ENCODE data around the gene TP53RK.

The TP53RK gene

DNA sequence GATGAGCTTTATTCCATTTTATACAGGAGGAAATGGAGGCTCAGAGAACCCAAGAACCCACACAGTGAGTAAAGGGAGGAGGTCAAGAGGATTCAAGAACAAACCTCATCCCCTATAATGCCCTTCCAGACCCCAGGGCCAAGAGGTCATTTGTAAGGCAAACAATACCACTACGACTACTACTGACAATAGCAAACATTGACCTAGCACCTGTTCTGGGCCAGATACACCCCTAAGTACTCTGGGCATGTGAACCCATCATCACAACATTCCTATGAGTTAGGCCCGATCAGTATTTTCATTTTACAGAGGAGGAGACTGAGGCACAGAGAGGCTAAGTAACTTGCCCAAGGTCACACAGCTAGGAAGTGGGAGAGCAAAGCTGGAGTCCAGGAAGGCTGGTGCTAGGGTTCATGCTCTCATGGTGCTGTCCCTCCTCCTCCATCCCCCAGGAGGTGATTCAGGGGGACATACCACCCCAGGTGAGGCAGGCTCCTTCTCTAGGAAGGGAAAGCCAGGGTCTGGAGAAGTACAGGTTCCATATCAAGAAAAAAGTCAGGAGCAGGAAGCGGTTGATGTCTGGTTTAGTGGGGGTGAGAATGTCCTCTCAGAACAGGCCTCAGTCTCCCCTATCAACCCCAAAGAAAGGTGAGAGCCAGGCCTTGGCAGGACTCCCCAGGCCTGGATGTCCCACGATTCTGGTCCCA lies 51.7 kb downstream of the TP53RK start:
- H3K27ac ChIP-seq = no peak overlapping the region
- TF ChIP-seq ZFX (IDR thresholded peaks at IDR 0.05) (no peak), CTCF (conservative IDR thresholded peaks at IDR 0.05) (no peak)

DNA sequence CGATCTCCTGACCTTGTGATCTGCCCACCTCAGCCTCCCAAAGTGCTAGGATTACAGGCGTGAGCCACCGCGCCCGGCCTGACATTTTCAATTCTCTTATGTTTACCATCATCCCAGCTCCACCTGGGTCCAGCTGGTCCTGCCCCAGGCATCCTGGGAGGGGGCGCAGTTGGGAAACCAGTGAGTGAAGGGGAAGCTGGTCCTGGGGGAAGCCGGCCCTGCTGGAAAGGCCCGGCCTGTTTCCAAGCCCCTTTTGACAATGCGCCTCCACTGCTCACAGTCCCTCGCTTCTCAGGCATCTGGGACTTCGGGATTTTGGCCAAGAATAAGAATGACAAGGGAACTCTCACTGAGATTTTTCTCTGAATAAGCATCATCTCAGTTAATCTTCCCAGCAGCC lies 52.2 kb downstream of the TP53RK start:
- no peak overlapping the region for H3K27ac ChIP-seq
- TF ChIP-seq CTCF (conservative IDR thresholded peaks at IDR 0.05) (no peak), ZFX (IDR thresholded peaks at IDR 0.05) (no peak)

DNA sequence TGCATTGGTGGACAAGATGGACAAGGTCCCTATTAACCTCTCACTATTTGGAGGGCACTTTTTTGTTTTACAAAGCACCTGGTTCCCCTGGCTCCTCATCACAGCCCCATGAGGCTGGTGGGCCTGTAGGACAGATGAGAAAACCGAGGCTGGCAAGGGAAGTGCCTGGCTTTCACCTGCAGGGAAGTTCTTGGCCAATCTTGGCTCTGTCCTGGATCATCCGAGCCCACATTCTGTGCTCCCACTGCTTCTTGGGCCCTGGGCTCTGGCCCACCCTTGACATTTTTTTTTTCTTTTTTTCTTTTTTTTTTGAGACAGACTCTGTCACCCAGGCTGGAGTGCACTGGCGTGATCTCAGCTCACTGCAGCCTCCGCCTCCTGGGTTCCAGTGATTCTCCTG lies 52.7 kb downstream of the TP53RK start:
- no peak overlapping the region for H3K27ac ChIP-seq
- TF ChIP-seq ZFX (IDR thresholded peaks at IDR 0.05) = no peak
- no peak for TF ChIP-seq CTCF (conservative IDR thresholded peaks at IDR 0.05)

- TF ChIP-seq ZFX (IDR thresholded peaks at IDR 0.05) = no peak
- no peak for TF ChIP-seq CTCF (conservative IDR thresholded peaks at IDR 0.05)
- H3K27ac ChIP-seq = no peak overlapping the region
These were observed 53.6 kb downstream of the TP53RK start for GRCh38 chr20:46635514-46636136.

DNA sequence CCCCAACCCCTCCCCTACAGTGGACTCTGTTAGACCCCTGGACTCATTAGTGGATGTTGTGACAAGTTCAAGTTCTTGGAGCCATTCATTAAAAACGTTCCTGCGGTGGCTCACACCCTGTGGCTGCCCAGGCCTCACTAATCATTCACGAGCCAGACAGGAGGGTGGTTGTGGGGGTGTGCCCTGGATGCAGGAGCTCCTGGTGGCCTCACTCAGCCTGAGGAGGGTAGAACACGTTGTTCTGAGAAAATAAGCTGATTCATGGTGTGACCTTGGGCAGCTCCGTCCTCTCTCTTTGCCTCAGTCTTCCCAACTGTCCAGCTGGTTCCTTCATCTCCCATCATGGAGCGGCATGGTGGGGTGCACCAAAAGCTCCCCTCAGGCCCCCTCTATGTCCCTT lies 54.7 kb downstream of the TP53RK start:
- H3K27ac ChIP-seq = no peak overlapping the region
- TF ChIP-seq CTCF (conservative IDR thresholded peaks at IDR 0.05) (no peak), ZFX (IDR thresholded peaks at IDR 0.05) (no peak)
